ENCODE results near the gene ZDHHC12. TPM values are rescaled to one million over a fixed set of nuclear protein-coding genes. Genes with fewer than 3 reads are reported as not detected.

Gene ZDHHC12
- total and polyA plus RNA-seq, 2 donors (not counting 3 experiments of a cell fraction or from before 2014, with no cell fraction given), result 28.8 to 62.0 TPM

GRCh38 chr9:128713941-128714573 is 9.9 kb downstream of the ZDHHC12 start:
- dilution Hi-C loops (cut with MboI; ENCODE audit: extremely low pct_ligation_motif_present, low sequenced_read_pairs) (no loop called here), intact Hi-C loops (cut with micrococcal nuclease) (no loop called here)
- ChIA-PET POLR2A (no interaction called here), CTCF (no interaction called here)
- Histone ChIP-seq H3K27ac (ENCODE audit: insufficient read depth, low read depth, low read length) (no peak overlapping the region), H3K9me3 (replicated peaks; ENCODE audit: control insufficient read depth, insufficient read depth, low read length) (no peaks in the 10 kb centered on the region), H3K79me2 (ENCODE audit: control insufficient read depth, insufficient read depth, low read length) (no peaks in the 10 kb centered on the region), H3K9ac (replicated peaks; ENCODE audit: extremely low read depth, insufficient read depth, low read length) (no peak overlapping the region), H3K36me3 (ENCODE audit: control insufficient read depth in 2 of 2, extremely low read depth in 1 of 2, insufficient read depth in 2 of 2, low read length in 2 of 2) (peaks cover 0 to 11% of the 10 kb centered on the region in 2 experiments), H3K4me1 (ENCODE audit: control insufficient read depth, extremely low read depth, insufficient read depth, low read length) (no peaks in the 10 kb centered on the region), H3K4me3 (replicated peaks in 1 of 3; ENCODE audit: insufficient read depth in 1 of 3, low read depth in 1 of 3, low read length in 3 of 3) (no peak overlapping the region), H3K27me3 (ENCODE audit: control insufficient read depth in 2 of 2, insufficient read depth in 2 of 2, low read length in 2 of 2) (no peaks in the 10 kb centered on the region), H3K9me1 (replicated peaks; ENCODE audit: control insufficient read depth, extremely low read depth, insufficient read depth, low read length) (no peaks in the 10 kb centered on the region), H3K4me2 (ENCODE audit: insufficient read depth, low read length) (no peak overlapping the region), H4K20me1 (replicated peaks; ENCODE audit: control insufficient read depth, extremely low read depth, insufficient read depth, low read length) (no peaks in the 10 kb centered on the region), H2AFZ (ENCODE audit: low read depth, low read length) (no peak overlapping the region)
- no peak for TF ChIP-seq JUN (IDR thresholded peaks at IDR 0.05; ENCODE audit: borderline replicate concordance, insufficient read depth, insufficient read length, low read depth)
- no peak for TF ChIP-seq FOS (IDR thresholded peaks at IDR 0.05; ENCODE audit: borderline replicate concordance, insufficient read depth, low read length)
- TF ChIP-seq POLR2AphosphoS5 (IDR thresholded peaks at IDR 0.05; ENCODE audit: insufficient read depth, low read depth, low read length), result no peak
- no peak for TF ChIP-seq MYC (IDR thresholded peaks at IDR 0.05; ENCODE audit: low read depth, low read length)
- no peak for TF ChIP-seq CTCF (IDR thresholded peaks at IDR 0.05; ENCODE audit: extremely low read depth in 1 of 2, insufficient read depth in 1 of 2, low read depth in 1 of 2, low read length in 2 of 2)
- no peak for TF ChIP-seq GATA2 (IDR thresholded peaks at IDR 0.05; ENCODE audit: insufficient read depth, insufficient read length, low read depth, low read length)
- no peak for TF ChIP-seq POLR2A (IDR thresholded peaks at IDR 0.05; ENCODE audit: low read depth, low read length)
- TF ChIP-seq MAX (IDR thresholded peaks at IDR 0.05; ENCODE audit: insufficient read depth, insufficient read length), result no peak
- no peak for TF ChIP-seq EZH2 (IDR thresholded peaks at IDR 0.05; ENCODE audit: borderline replicate concordance, low read depth, low read length, severe bottlenecking)
- TSS peak; percentile 21 for BruUV-seq (replicated peaks)
- no peak for DNase-seq (ENCODE audit: low read depth, low spot score)
- FAIRE-seq, result no peak
